Endodermal cell (in vitro differentiated cells): ENCODE measurements around the gene MUC22. TPM values are rescaled to one million over a fixed set of nuclear protein-coding genes. Genes with fewer than 3 reads are reported as not detected.
"Not testable (repeated sequence)": the region's sequence is repeated elsewhere in the genome, so short reads cannot be mapped to it uniquely, and the experiment has no call there.

ENCODE experiments used
- DNase-seq: peaks from one replicate; pipeline ENCODE4 v3.0.0-alpha.2; 2017
- H3K27ac ChIP-seq: 2 replicates; pipeline ENCODE4 v1.5.1; 2013; ENCODE audit warnings: mild to moderate bottlenecking, low read depth, low read length, moderate library complexity
- H3K27me3 ChIP-seq: 2 replicates; pipeline ENCODE4 v1.6.1; 2013; ENCODE audit warnings: mild to moderate bottlenecking, low read length, moderate library complexity; ENCODE audit not compliant: insufficient read depth, control insufficient read depth, poor library complexity, severe bottlenecking
- H3K36me3 ChIP-seq: 2 replicates; pipeline ENCODE4 v1.7.0; 2013; ENCODE audit warnings: mild to moderate bottlenecking, low read length, moderate library complexity; ENCODE audit not compliant: control insufficient read depth, insufficient read depth
- H3K4me1 ChIP-seq: one replicate; pipeline ENCODE4 v1.7.0; 2013; ENCODE audit warnings: low read length; ENCODE audit not compliant: control insufficient read depth, insufficient read depth
- H3K4me3 ChIP-seq: 2 replicates; pipeline ENCODE4 v1.5.1; 2013; ENCODE audit warnings: mild to moderate bottlenecking, low read length, moderate library complexity
- H3K9ac ChIP-seq: 2 replicates; pipeline ENCODE4 v1.6.1; 2013; ENCODE audit warnings: mild to moderate bottlenecking, low read length, moderate library complexity; ENCODE audit not compliant: poor library complexity, severe bottlenecking; ENCODE audit errors: extremely low read depth
- H3K9me3 ChIP-seq: 2 replicates; pipeline ENCODE4 v1.6.1; 2013; ENCODE audit warnings: mild to moderate bottlenecking, low read length, moderate library complexity; ENCODE audit not compliant: control insufficient read depth
- H3K27ac Mint-ChIP-seq: 2 replicates; pipeline ENCODE4 v1.8.0; 2020; ENCODE audit warnings: mixed read lengths
- H3K27me3 Mint-ChIP-seq: 2 replicates; pipeline ENCODE4 v1.8.0; 2021; ENCODE audit warnings: mild to moderate bottlenecking, mixed read lengths; ENCODE audit not compliant: insufficient read depth
- H3K36me3 Mint-ChIP-seq: 2 replicates; pipeline ENCODE4 v1.8.0; 2020; ENCODE audit warnings: low read depth, mixed read lengths
- H3K4me1 Mint-ChIP-seq: 2 replicates; pipeline ENCODE4 v1.8.0; 2020; ENCODE audit warnings: mixed read lengths
- H3K4me3 Mint-ChIP-seq: 2 replicates; pipeline ENCODE4 v1.8.0; 2020; ENCODE audit warnings: mild to moderate bottlenecking, moderate library complexity, mixed read lengths
- H3K9me3 Mint-ChIP-seq: 2 replicates; pipeline ENCODE4 v1.8.0; 2020; ENCODE audit warnings: mild to moderate bottlenecking, mixed read lengths
- WGBS, 2 experiments: methylation state at CpG; one replicate each; pipeline versions ENCODE4 v1.1.5 to v1.1.7; 2013; ENCODE audit warnings: missing lambda C conversion rate in 2 of 2, mixed read lengths in 1 of 2; ENCODE audit not compliant: insufficient coverage in 1 of 2, insufficient read length in 1 of 2; 5-methylcytosine and 5-hydroxymethylcytosine counted together
- total RNA-seq, 2 donors: library from RNA; stranded (reverse); fragmentation: NEBNext Ultra II Directional in 1 of 2; extraction: Animal tissue kit (Norgen Biotek cat#: 25700) in 1 of 2; gene quantifications; 2 replicates in 1 of 2; 3 replicates in 1 of 2; pipeline ENCODE4 v1.2.1, GENCODE V29; 2021
- TF ChIP-seq, protein P1 (sequence below): fragments of 200-600 bp; sonication (generic); conservative IDR thresholded peaks from 2 replicates; pipeline ENCODE4 v1.5.0; 2021; ENCODE audit warnings: antibody characterized with exemption, mild to moderate bottlenecking

Gene MUC22
- total RNA-seq, 2 donors from 2014 or later, result not detected

DNA sequence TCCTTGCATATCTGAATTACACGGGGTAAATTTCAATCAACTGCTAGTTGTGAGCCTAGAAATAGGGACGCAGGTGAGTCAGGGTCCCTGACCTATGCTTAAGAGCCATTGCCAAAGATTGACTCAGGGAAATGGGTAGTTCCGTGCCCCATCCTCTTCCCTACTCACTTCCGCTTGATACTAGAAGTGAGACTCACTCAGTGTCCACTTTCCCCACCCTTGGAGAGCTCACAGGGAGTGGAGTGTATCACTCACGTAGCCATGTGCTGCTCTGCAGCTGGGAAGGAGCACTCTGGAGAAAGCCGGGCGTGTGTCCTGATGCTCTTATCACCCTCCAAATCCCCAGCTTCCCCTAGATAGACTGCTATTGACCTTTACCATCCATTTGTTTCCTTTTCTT lies 543 bp upstream of the MUC22 start:
- Mint-ChIP-seq H3K36me3 (no peaks in the 10 kb centered on the region), H3K4me1 (peaks cover 2% of the 10 kb centered on the region), H3K27me3 (peaks cover 10% of the 10 kb centered on the region), H3K27ac (no peak overlapping the region), H3K4me3 (no peak overlapping the region), H3K9me3 (no peaks in the 10 kb centered on the region)
- no peak overlapping the region for H3K9ac ChIP-seq
- no peaks in the 10 kb centered on the region for H3K4me1 ChIP-seq
- no peak for DNase-seq
- H3K36me3 ChIP-seq, result no peaks in the 10 kb centered on the region
- H3K9me3 ChIP-seq, result no peaks in the 10 kb centered on the region
- 88 to 89% methylated on average over 6 to 7 of the region's 7 CpGs for WGBS, 2 experiments
- H3K4me3 ChIP-seq, result no peak overlapping the region
- no peaks in the 10 kb centered on the region for H3K27me3 ChIP-seq
- TF ChIP-seq, protein P1, sequence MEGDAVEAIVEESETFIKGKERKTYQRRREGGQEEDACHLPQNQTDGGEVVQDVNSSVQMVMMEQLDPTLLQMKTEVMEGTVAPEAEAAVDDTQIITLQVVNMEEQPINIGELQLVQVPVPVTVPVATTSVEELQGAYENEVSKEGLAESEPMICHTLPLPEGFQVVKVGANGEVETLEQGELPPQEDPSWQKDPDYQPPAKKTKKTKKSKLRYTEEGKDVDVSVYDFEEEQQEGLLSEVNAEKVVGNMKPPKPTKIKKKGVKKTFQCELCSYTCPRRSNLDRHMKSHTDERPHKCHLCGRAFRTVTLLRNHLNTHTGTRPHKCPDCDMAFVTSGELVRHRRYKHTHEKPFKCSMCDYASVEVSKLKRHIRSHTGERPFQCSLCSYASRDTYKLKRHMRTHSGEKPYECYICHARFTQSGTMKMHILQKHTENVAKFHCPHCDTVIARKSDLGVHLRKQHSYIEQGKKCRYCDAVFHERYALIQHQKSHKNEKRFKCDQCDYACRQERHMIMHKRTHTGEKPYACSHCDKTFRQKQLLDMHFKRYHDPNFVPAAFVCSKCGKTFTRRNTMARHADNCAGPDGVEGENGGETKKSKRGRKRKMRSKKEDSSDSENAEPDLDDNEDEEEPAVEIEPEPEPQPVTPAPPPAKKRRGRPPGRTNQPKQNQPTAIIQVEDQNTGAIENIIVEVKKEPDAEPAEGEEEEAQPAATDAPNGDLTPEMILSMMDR, result no peak
- no peak overlapping the region for H3K27ac ChIP-seq

DNA sequence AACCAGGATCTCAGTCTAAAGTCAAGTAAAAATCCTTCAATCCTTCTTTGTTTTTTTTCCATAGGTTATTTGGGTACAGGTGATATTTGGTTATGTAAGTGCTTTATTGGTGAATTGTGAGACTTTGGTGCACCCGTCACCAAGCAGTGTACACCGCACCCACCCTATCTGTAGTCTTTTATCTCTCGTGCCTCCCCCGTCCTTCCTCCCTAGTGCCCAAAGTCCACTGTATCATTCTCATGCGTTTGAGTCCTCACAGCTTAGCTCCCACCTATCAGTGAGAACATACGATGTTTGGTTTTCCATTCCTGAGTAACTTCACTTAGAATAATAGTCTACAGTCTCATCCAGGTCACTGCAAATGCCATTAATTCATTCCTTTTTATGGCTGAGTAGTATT lies 879 bp downstream of the MUC22 start:
- Mint-ChIP-seq H3K27me3 (peaks cover 10% of the 10 kb centered on the region), H3K36me3 (no peaks in the 10 kb centered on the region), H3K27ac (no peak overlapping the region), H3K4me3 (no peak overlapping the region), H3K9me3 (peaks cover 8% of the 10 kb centered on the region), H3K4me1 (no peaks in the 10 kb centered on the region)
- 70 to 73% methylated on average over 6 of the region's 6 CpGs for WGBS, 2 experiments
- TF ChIP-seq, protein P1, result no peak
- Histone ChIP-seq H3K9ac (no peak overlapping the region), H3K4me3 (no peak overlapping the region), H3K4me1 (no peaks in the 10 kb centered on the region), H3K9me3 (peaks cover 4% of the 10 kb centered on the region), H3K27me3 (no peaks in the 10 kb centered on the region), H3K27ac (no peak overlapping the region), H3K36me3 (no peaks in the 10 kb centered on the region)
- DNase-seq, result no peak

DNA sequence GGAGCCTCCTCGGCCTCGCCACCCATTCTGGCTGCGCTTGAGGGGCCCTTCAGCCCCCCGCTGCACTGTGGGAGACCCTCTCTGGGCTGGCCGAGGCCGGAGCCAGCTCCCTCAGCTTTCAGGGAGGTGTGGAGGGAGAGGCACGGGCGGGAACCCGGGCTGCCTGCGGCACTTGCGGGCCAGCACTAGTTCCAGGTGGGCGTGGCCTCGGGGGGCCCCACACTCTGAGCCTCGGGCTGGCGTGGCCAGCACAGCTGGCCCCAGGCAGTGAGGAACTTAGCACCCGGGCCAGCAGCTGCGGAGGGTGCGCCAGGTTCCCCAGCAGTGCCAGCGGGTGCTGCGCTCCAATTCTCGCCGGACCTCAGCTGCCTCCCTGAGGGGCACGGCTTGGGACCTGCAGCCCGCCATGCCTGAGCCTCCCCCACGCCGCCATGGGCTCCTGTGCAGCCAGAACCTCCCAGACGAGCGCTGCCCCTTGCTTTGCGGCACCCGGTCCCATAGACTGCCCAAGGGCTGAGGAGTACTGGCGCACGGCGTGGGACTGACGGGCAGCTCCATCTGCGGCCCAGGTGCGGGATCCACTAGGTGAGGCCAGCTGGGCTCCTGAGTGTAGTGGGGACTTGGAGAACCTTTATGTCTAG lies 6.5 kb downstream of the MUC22 start:
- H3K4me1 Mint-ChIP-seq, result no peaks in the 10 kb centered on the region

DNA sequence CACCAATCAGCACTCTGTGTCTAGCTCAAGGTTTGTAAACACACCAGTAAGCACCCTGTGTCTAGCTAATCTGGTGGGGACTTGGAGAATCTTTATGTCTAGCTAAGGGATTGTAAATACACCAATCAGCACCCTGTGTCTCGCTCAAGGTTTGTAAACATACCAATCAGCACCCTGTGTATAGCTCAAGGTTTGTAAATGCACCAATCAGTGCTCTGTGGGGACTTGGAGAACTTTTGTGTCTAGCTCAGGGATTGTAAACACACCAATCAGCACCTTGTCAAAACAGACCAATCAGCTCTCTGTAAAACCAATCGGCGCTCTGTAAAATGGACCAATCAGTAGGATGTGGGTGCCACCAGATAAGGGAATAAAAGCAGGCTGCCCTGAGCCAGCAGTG lies 7.2 kb downstream of the MUC22 start:
- not testable (repeated sequence) for H3K4me3 ChIP-seq, H3K36me3 Mint-ChIP-seq, H3K9ac ChIP-seq, H3K27ac Mint-ChIP-seq, H3K4me3 Mint-ChIP-seq, H3K36me3 ChIP-seq, H3K27me3 ChIP-seq, H3K4me1 Mint-ChIP-seq, DNase-seq, H3K27ac ChIP-seq, H3K4me1 ChIP-seq
- Mint-ChIP-seq H3K9me3 (peaks cover 26% of the 10 kb centered on the region), H3K27me3 (peaks cover 29% of the 10 kb centered on the region)
- WGBS, 2 experiments, result 82% methylated on average over 3 of the region's 3 CpGs; no CpG with 5 or more reads in 1 of the 2 experiments
- H3K9me3 ChIP-seq, result peaks cover 12% of the 10 kb centered on the region

More for the DNA sequence above, 6.5 kb downstream of the MUC22 start:
- Mint-ChIP-seq H3K27me3 (peaks cover 32% of the 10 kb centered on the region), H3K4me3 (no peak overlapping the region), H3K27ac (no peak overlapping the region), H3K36me3 (no peaks in the 10 kb centered on the region), H3K9me3 (peaks cover 24% of the 10 kb centered on the region)
- WGBS, 2 experiments, result 88 to 90% methylated on average over 11 to 36 of the region's 36 CpGs
- peaks cover 12% of the 10 kb centered on the region for H3K9me3 ChIP-seq
- H3K4me3 ChIP-seq, result no peak overlapping the region
- H3K27ac ChIP-seq, result no peak overlapping the region
- DNase-seq, result no peak
- H3K27me3 ChIP-seq, result no peaks in the 10 kb centered on the region
- H3K4me1 ChIP-seq, result no peaks in the 10 kb centered on the region
- H3K36me3 ChIP-seq, result no peaks in the 10 kb centered on the region
- H3K9ac ChIP-seq, result no peak overlapping the region
- TF ChIP-seq, protein P1, result no peak
